Fibroblast of lung (primary cell): ENCODE data around the gene MRM3.

Experiments used
- CTCF ChIP-seq, 2 donors: IDR thresholded peaks in 1 of 2; conservative IDR thresholded peaks in 1 of 2; 1 replicate in 1 of 2; 2 replicates in 1 of 2; pipeline ENCODE4 v1.5.1; 2011 to 2012; ENCODE audit warnings: low read length in 2 of 2, control low read depth in 1 of 2, inconsistent platforms in 1 of 2, low read depth in 1 of 2, mild to moderate bottlenecking in 1 of 2
- EZH2 ChIP-seq: IDR thresholded peaks from 2 replicates; pipeline ENCODE4 v1.5.1; 2012; ENCODE audit warnings: low read length, control low read depth, mild to moderate bottlenecking; ENCODE audit errors: missing control alignments

- TF ChIP-seq CTCF (conservative IDR thresholded peaks at IDR 0.05 in 1 of 2, IDR thresholded peaks at IDR 0.05 in 1 of 2; ENCODE audit: low read depth in 1 of 2, low read length in 2 of 2) (no peak), EZH2 (no peak)
Observed at GRCh38 chr17:773467-774312, 8.5 kb upstream of the MRM3 start.
